Heart left ventricle (tissue), 16 donors: ENCODE data around the gene RFX3. TPM values are rescaled to one million over a fixed set of nuclear protein-coding genes. Genes with fewer than 3 reads are reported as not detected.

Experiments
- ATAC-seq, 4 donors: fragments of 200-7000 bp; cut with Tn5 transposase; one replicate each; pipeline ENCODE4 v1.9.1; 2020 to 2022; ENCODE audit warnings: moderate library complexity in 4 of 4, mild to moderate bottlenecking in 3 of 4, moderate number of reproducible peaks in 1 of 4
- DNase-seq, 5 donors: peaks; one replicate each; pipeline ENCODE4 v3.0.0-alpha.2; 2020
- H3K27ac ChIP-seq, 12 donors: fragments of 200-600 bp; sonication (generic) in 4 of 12; one replicate each; pipeline versions ENCODE4 v1.5.0 to v1.8.0; 2016 to 2022; ENCODE audit warnings: mild to moderate bottlenecking in 2 of 12
- H3K27me3 ChIP-seq, 9 donors: fragments of 200-600 bp; sonication (generic) in 2 of 9; one replicate each; pipeline versions ENCODE4 v1.5.1 to v1.8.0; 2016 to 2022; ENCODE audit warnings: mild to moderate bottlenecking in 3 of 9
- H3K36me3 ChIP-seq, 9 donors: fragments of 200-600 bp; sonication (generic) in 2 of 9; one replicate each; pipeline versions ENCODE4 v1.5.0 to v1.8.0; 2018 to 2022; ENCODE audit warnings: mild to moderate bottlenecking in 2 of 9
- H3K4me1 ChIP-seq, 12 donors: fragments of 200-600 bp; sonication (generic) in 4 of 12; one replicate each; pipeline versions ENCODE4 v1.5.0 to v1.8.0; 2016 to 2022; ENCODE audit warnings: mild to moderate bottlenecking in 3 of 12
- H3K4me3 ChIP-seq, 12 donors: fragments of 200-600 bp; sonication (generic) in 4 of 12; one replicate each; pipeline versions ENCODE4 v1.5.0 to v1.8.0; 2017 to 2022; ENCODE audit warnings: mild to moderate bottlenecking in 9 of 12, moderate library complexity in 4 of 12
- H3K9me3 ChIP-seq, 12 donors: fragments of 200-600 bp; sonication (generic) in 4 of 12; one replicate each; pipeline versions ENCODE4 v1.5.0 to v1.8.0; 2016 to 2022; ENCODE audit warnings: mild to moderate bottlenecking in 1 of 12
- CTCF ChIP-seq, 12 donors: fragments of 200-600 bp; sonication (generic) in 4 of 12; IDR thresholded peaks; one replicate each; pipeline versions ENCODE4 v1.5.0 to v1.8.0; 2018 to 2022; ENCODE audit warnings: antibody characterized with exemption in 12 of 12, mild to moderate bottlenecking in 5 of 12
- POLR2A ChIP-seq, 2 donors: fragments of 450-650 bp; IDR thresholded peaks; one replicate each; pipeline ENCODE4 v1.6.1; 2017; ENCODE audit warnings: antibody characterized with exemption in 2 of 2, mild to moderate bottlenecking in 2 of 2, moderate library complexity in 2 of 2
- WGBS, 4 donors: extraction: QIAGEN DNeasy Blood & Tissue Kit in 2 of 4; methylation state at CpG; one replicate each; pipeline versions ENCODE4 v1.1.5 to v1.1.7; 2013 to 2018; 5-methylcytosine and 5-hydroxymethylcytosine counted together
- intact Hi-C, 10 donors: fragments of 100-400 bp; cut with DNase I; formaldehyde crosslinking; loops; one replicate each; pipeline versions ENCODE4 v1.11.1 to v1.14.2; 2022
- polyA plus RNA-seq, 2 donors: library from polyadenylated mRNA; stranded (reverse); fragments of 200-250 nt; gene quantifications; one replicate each; pipeline ENCODE4 v1.2.3, GENCODE V29; 2013
- total RNA-seq, 9 donors: library from RNA; depleted of rRNA in 2 of 9; stranded (reverse); fragments of >200 nt in 2 of 9; fragmentation: NEBNext Ultra II Directional in 3 of 9; extraction: Animal tissue kit (Norgen Biotek cat#: 25700) in 3 of 9; gene quantifications; one replicate each; pipeline versions ENCODE4 v1.1.0 to v1.2.4, GENCODE V29; 2016 to 2023
- donor health status: ischemic (EF 13 %, LVEDD 7.1; RV severe dilation, severe dysfunction).
- donor health status: healthy with polysubstance abuse.
- donor health status: DM: no; HTN: yes; CAD: no.
- donor health status: DM: no; HTN: no; CAD: no.
- donor health status: ischemic (EF 25% LVEDD 6.9; RV normal size, moderate dysfunction).
- donor health status: ischemic (EF 25% LVEDD 5.7; RV mildly dilated, moderate dysfunction).
- donor health status: healthy.
- donor health status: DM: yes; HTN: yes; CAD: no.
- donor health status: ischemic (EF 35%, LVEDD 5.7; RV mildly dilated, moderate dysfunction).
- donor health status: nonischemic (EF 11% LVEDD 7.7; RV severe dilation, severe dysfunction).
- donor health status: DM: yes; HTN: yes; CAD: no.
- donor health status: PGD.
- donor health status: ischemic (EF 29% LVEDD 5.4; RV normal size, mild dysfunction).
- donor health status: nonischemic (EF 23%, LVEDD 6.1; RV moderate dilation, normal function).

RFX3 gene
- total and polyA plus RNA-seq, 11 donors, result 0.80 to 8.3 (median 2.9) TPM

- intact Hi-C loops, result no loop called here
- H3K36me3 ChIP-seq, result no peaks in the 10 kb centered on the region
- H3K4me1 ChIP-seq, result peaks cover 0 to 37% (median 3%) of the 10 kb centered on the region in 12 donors
- no peaks in the 10 kb centered on the region for H3K27me3 ChIP-seq
- DNase-seq (no peak), ATAC-seq (peak in 1 of 4 donors; percentile 16)
- TF ChIP-seq POLR2A (IDR thresholded peaks at IDR 0.05), result no peak
- H3K27ac ChIP-seq, result peak overlapping the region in 2 of 12 donors; percentile 5 to 84
- peak overlapping the region in 1 of 12 donors; percentile 35 for H3K4me3 ChIP-seq
- WGBS, 4 donors, result 80 to 91% (median 85%) methylated on average over 6 of the region's 6 CpGs
- no peaks in the 10 kb centered on the region for H3K9me3 ChIP-seq
Measured at GRCh38 chr9:3507395-3508077, 18.3 kb downstream of the RFX3 start.

GRCh38 chr9:3506164-3506563 lies 19.6 kb downstream of the RFX3 start:
- H3K27me3 ChIP-seq, result no peaks in the 10 kb centered on the region
- H3K27ac ChIP-seq, result no peak overlapping the region
- ATAC-seq (no peak), DNase-seq (no peak)
- H3K36me3 ChIP-seq, result no peaks in the 10 kb centered on the region
- peaks cover 0 to 25% (median 0%) of the 10 kb centered on the region in 12 donors for H3K4me1 ChIP-seq
- WGBS, 4 donors, result 94 to 99% (median 97%) methylated on average over 2 of the region's 2 CpGs
- no peak for TF ChIP-seq POLR2A (IDR thresholded peaks at IDR 0.05)
- TF ChIP-seq CTCF (IDR thresholded peaks at IDR 0.05), result no peak
- no peak overlapping the region for H3K4me3 ChIP-seq
- intact Hi-C loops, result no loop called here
- H3K9me3 ChIP-seq, result no peaks in the 10 kb centered on the region

- Histone ChIP-seq H3K36me3 (no peaks in the 10 kb centered on the region), H3K27ac (no peak overlapping the region), H3K4me1 (peaks cover 0 to 14% (median 4%) of the 10 kb centered on the region in 12 donors), H3K9me3 (no peaks in the 10 kb centered on the region), H3K27me3 (no peaks in the 10 kb centered on the region), H3K4me3 (no peak overlapping the region)
- ATAC-seq (no peak), DNase-seq (no peak)
- TF ChIP-seq POLR2A (IDR thresholded peaks at IDR 0.05) (no peak), CTCF (IDR thresholded peaks at IDR 0.05) (no peak)
- 93 to 95% (median 95%) methylated on average over 6 of the region's 6 CpGs for WGBS, 4 donors
- intact Hi-C loops, result no loop called here
Measured at GRCh38 chr9:3502560-3503398, 23.0 kb downstream of the RFX3 start.

- H3K4me3 ChIP-seq, result no peak overlapping the region
- H3K27me3 ChIP-seq, result no peaks in the 10 kb centered on the region
- peaks cover 0 to 25% (median 10%) of the 10 kb centered on the region in 12 donors for H3K4me1 ChIP-seq
- intact Hi-C loops, result no loop called here
- no peak overlapping the region for H3K27ac ChIP-seq
- TF ChIP-seq POLR2A (IDR thresholded peaks at IDR 0.05) (no peak), CTCF (IDR thresholded peaks at IDR 0.05) (no peak)
- DNase-seq, result no peak
- no peak for ATAC-seq
- 88 to 96% (median 92%) methylated on average over 4 of the region's 4 CpGs for WGBS, 4 donors
- H3K36me3 ChIP-seq, result no peaks in the 10 kb centered on the region
- H3K9me3 ChIP-seq, result no peaks in the 10 kb centered on the region
Measured at GRCh38 chr9:3500044-3500443, 25.8 kb downstream of the RFX3 start.
